HepG2 (cell line): Measurements from ENCODE around the gene TRIM9. TPM values are rescaled to one million over a fixed set of nuclear protein-coding genes. Genes with fewer than 3 reads are reported as not detected.

Experiments
- ATAC-seq: fragments of 200-7000 bp; cut with Tn5 transposase; 3 replicates; pipeline ENCODE4 v1.9.1; 2020; ENCODE audit warnings: mild to moderate bottlenecking, moderate library complexity
- BruUV-seq: library from RNA; stranded (reverse); fragments of 400-500 nt; replicated peaks from 2 replicates; lab custom pipeline; 2021; lab: Mats Ljungman, UMichigan
- CTCF ChIA-PET: fragments of 300-600 bp; formaldehyde crosslinking; extraction: SDS; loops from one replicate; lab custom pipeline; 2021; ENCODE audit warnings: low total read pairs, inconsistent platforms, low intra/inter-chr PET ratio; lab: Yijun Ruan, JAX
- POLR2A ChIA-PET: fragments of 350-600 bp; sonication (Branson Sonifier 250); formaldehyde crosslinking; loops from one replicate; lab custom pipeline; 2020; ENCODE audit warnings: antibody characterized with exemption, inconsistent platforms; lab: Yijun Ruan, JAX
- DNase-seq: peaks from one replicate; pipeline ENCODE4 v3.0.0-alpha.2; 2015; ENCODE audit warnings: low spot score
- FAIRE-seq: peaks from 3 replicates; lab custom pipeline; 2011; peaks lifted over from hg19 to GRCh38; lab: Jason Lieb, UNC
- H2AFZ ChIP-seq: one replicate; pipeline ENCODE4 v1.6.1; 2011; ENCODE audit warnings: low read length, inconsistent platforms
- H3K27ac ChIP-seq: fragments of 300-600 bp; 3 replicates; pipeline ENCODE4 v1.8.0; 2011; ENCODE audit warnings: mixed run types, mild to moderate bottlenecking, mixed read lengths, low read length, inconsistent platforms; ENCODE audit not compliant: insufficient read depth; ENCODE audit errors: extremely low read length
- H3K27me3 ChIP-seq, 2 experiments: fragments of 200-600 bp in 1 of 2; 2 replicates in 1 of 2; 3 replicates in 1 of 2; pipeline versions ENCODE4 v1.6.0 to v1.8.0; 2011; ENCODE audit warnings: low read length in 2 of 2, mild to moderate bottlenecking in 2 of 2, moderate library complexity in 2 of 2, inconsistent platforms in 1 of 2; ENCODE audit not compliant: insufficient read depth in 2 of 2, control insufficient read depth in 1 of 2
- H3K36me3 ChIP-seq, 2 experiments: fragments of 200-600 bp in 1 of 2; replicated peaks in 1 of 2; 2 replicates in 1 of 2; 3 replicates in 1 of 2; pipeline versions ENCODE4 v1.5.1 to v1.8.0; 2011; ENCODE audit warnings: low read length in 2 of 2, inconsistent platforms in 1 of 2; ENCODE audit not compliant: insufficient read depth in 2 of 2, control insufficient read depth in 1 of 2
- H3K4me1 ChIP-seq: 2 replicates; pipeline ENCODE4 v1.5.1; 2012; ENCODE audit warnings: low read length, inconsistent platforms; ENCODE audit not compliant: insufficient read depth
- H3K4me2 ChIP-seq: 2 replicates; pipeline ENCODE4 v1.6.0; 2011; ENCODE audit warnings: low read depth, low read length, inconsistent platforms
- H3K4me3 ChIP-seq, 3 experiments: fragments of 200-600 bp in 1 of 3; sonication (generic), shearing (Covaris generic) in 1 of 3; replicated peaks in 1 of 3; 2 replicates each; pipeline ENCODE4 v1.5.1; 2011 to 2016; ENCODE audit warnings: low read length in 3 of 3, inconsistent platforms in 2 of 3, low read depth in 2 of 3, mild to moderate bottlenecking in 2 of 3, control low read depth in 1 of 3, mixed read lengths in 1 of 3; ENCODE audit not compliant: insufficient read depth in 1 of 3
- H3K79me2 ChIP-seq: one replicate; pipeline ENCODE4 v1.6.1; 2011; ENCODE audit warnings: low read length, inconsistent platforms; ENCODE audit not compliant: insufficient read depth
- H3K9ac ChIP-seq: 2 replicates; pipeline ENCODE4 v1.6.0; 2011; ENCODE audit warnings: mild to moderate bottlenecking, low read depth, low read length, inconsistent platforms; ENCODE audit not compliant: insufficient read depth
- H3K9me3 ChIP-seq: 2 replicates; pipeline ENCODE4 v1.5.1; 2012; ENCODE audit warnings: mild to moderate bottlenecking, low read length
- H4K20me1 ChIP-seq: 2 replicates; pipeline ENCODE4 v1.6.0; 2011; ENCODE audit warnings: inconsistent platforms, mild to moderate bottlenecking, low read length, moderate library complexity; ENCODE audit not compliant: insufficient read depth
- ARNT2 ChIP-seq: sonication (generic); formaldehyde crosslinking; IDR thresholded peaks from 2 replicates; pipeline ENCODE4 v1.8.0; 2022; ENCODE audit warnings: mild to moderate bottlenecking, low read depth, missing genetic modification reagents, moderate library complexity
- BHLHE40 ChIP-seq: IDR thresholded peaks from 2 replicates; pipeline ENCODE4 v1.6.1; 2011; ENCODE audit warnings: low read length, improper control_type of control experiment
- CC2D1A ChIP-seq: sonication (generic); formaldehyde crosslinking; IDR thresholded peaks from 2 replicates; pipeline ENCODE4 v1.8.1; 2023; ENCODE audit warnings: mild to moderate bottlenecking, missing genetic modification reagents
- FOXK2 ChIP-seq: fragments of 450-650 bp; IDR thresholded peaks from 2 replicates; pipeline ENCODE4 v1.6.1; 2016
- GPBP1L1 ChIP-seq: sonication (generic); formaldehyde crosslinking; IDR thresholded peaks from 2 replicates; pipeline ENCODE4 v1.5.0; 2020; ENCODE audit warnings: mild to moderate bottlenecking, missing genetic modification reagents
- GPN1 ChIP-seq: sonication (generic); formaldehyde crosslinking; IDR thresholded peaks from 2 replicates; pipeline ENCODE4 v1.5.1; 2020; ENCODE audit warnings: missing genetic modification reagents, borderline replicate concordance
- HIC2 ChIP-seq: sonication (generic); formaldehyde crosslinking; IDR thresholded peaks from 2 replicates; pipeline ENCODE4 v1.9.0; 2022; ENCODE audit warnings: low read depth, missing genetic modification reagents
- SMAD9 ChIP-seq: sonication (generic); formaldehyde crosslinking; IDR thresholded peaks from 2 replicates; pipeline ENCODE4 v1.5.1; 2020; ENCODE audit warnings: mild to moderate bottlenecking, missing genetic modification reagents
- SMARCC2 ChIP-seq: fragments of 450-650 bp; IDR thresholded peaks from 2 replicates; pipeline ENCODE4 v1.6.1; 2017; ENCODE audit warnings: antibody characterized with exemption, mild to moderate bottlenecking
- STAG1 ChIP-seq: sonication (generic); formaldehyde crosslinking; IDR thresholded peaks from 2 replicates; pipeline ENCODE4 v1.4.0; 2020; ENCODE audit warnings: missing genetic modification reagents
- TBL1XR1 ChIP-seq: fragments of 150-350 bp; IDR thresholded peaks from 2 replicates; pipeline ENCODE4 v1.6.1; 2014; ENCODE audit warnings: borderline replicate concordance, low read length; ENCODE audit not compliant: partially characterized antibody
- ZBTB21 ChIP-seq: sonication (generic); formaldehyde crosslinking; IDR thresholded peaks from 2 replicates; pipeline ENCODE4 v1.4.0; 2020; ENCODE audit warnings: missing genetic modification reagents
- ZNF234 ChIP-seq: sonication (generic); formaldehyde crosslinking; conservative IDR thresholded peaks from 2 replicates; pipeline ENCODE4 v1.5.1; 2020; ENCODE audit warnings: mild to moderate bottlenecking, missing genetic modification reagents
- ZNF292 ChIP-seq: sonication (generic); formaldehyde crosslinking; IDR thresholded peaks from 2 replicates; pipeline ENCODE4 v1.8.1; 2022; ENCODE audit warnings: mild to moderate bottlenecking, low read depth, missing genetic modification reagents, borderline replicate concordance
- ZNF335 ChIP-seq: sonication (generic); formaldehyde crosslinking; IDR thresholded peaks from 2 replicates; pipeline ENCODE4 v1.4.0; 2020; ENCODE audit warnings: missing genetic modification reagents
- ZNF44 ChIP-seq: sonication (generic); formaldehyde crosslinking; IDR thresholded peaks from 2 replicates; pipeline ENCODE4 v1.5.1; 2020; ENCODE audit warnings: mild to moderate bottlenecking, missing genetic modification reagents
- ZNF530 ChIP-seq: sonication (generic); formaldehyde crosslinking; IDR thresholded peaks from 2 replicates; pipeline ENCODE4 v1.5.0; 2020; ENCODE audit warnings: low read depth, mild to moderate bottlenecking, missing genetic modification reagents
- ZNF574 ChIP-seq: sonication (generic); formaldehyde crosslinking; IDR thresholded peaks from 2 replicates; pipeline ENCODE4 v1.4.0; 2020; ENCODE audit warnings: missing genetic modification reagents
- ZNF724P ChIP-seq: sonication (generic); formaldehyde crosslinking; IDR thresholded peaks from 2 replicates; pipeline ENCODE4 v1.8.0; 2022; ENCODE audit warnings: missing genetic modification reagents, borderline replicate concordance
- ZSCAN22 ChIP-seq: sonication (generic); formaldehyde crosslinking; IDR thresholded peaks from 2 replicates; pipeline ENCODE4 v1.4.0; 2020; ENCODE audit warnings: mild to moderate bottlenecking, missing genetic modification reagents
- WGBS: methylation state at CpG from one replicate; pipeline ENCODE4 v1.1.6; 2017; ENCODE audit warnings: low lambda C conversion rate; 5-methylcytosine and 5-hydroxymethylcytosine counted together
- in situ Hi-C: cut with HindIII; loops from 2 replicates; pipeline ENCODE4 v1.10.0; 2017; ENCODE audit warnings: low pct_unique_long_range_greater_than_20kb; ENCODE audit not compliant: extremely low pct_ligation_motif_present
- intact Hi-C: fragments of 100-400 bp; cut with micrococcal nuclease; formaldehyde crosslinking; loops from one replicate; pipeline ENCODE4 v1.10.0; 2022; ENCODE audit not compliant: unreplicated experiment
- polyA plus RNA-seq, 8 experiments: library from polyadenylated mRNA; depleted of rRNA in 3 of 8; stranded (reverse) in 7 of 8; unstranded in 1 of 8; fragments of >200 nt; fragmentation: Illumina TruSeq in 4 of 8; extraction: Trizol in 4 of 8; gene quantifications; 2 replicates each; pipeline versions ENCODE4 v1.2.1 to v1.2.3, GENCODE V29; 2011 to 2016; ENCODE audit warnings: low read depth in 4 of 8, missing spikeins in 1 of 8, mixed read lengths in 1 of 8; ENCODE audit not compliant: insufficient read depth in 1 of 8
- total RNA-seq, 5 experiments: library from RNA; depleted of rRNA; stranded (reverse); fragments of >200 nt; fragmentation: Illumina TruSeq; extraction: Trizol; gene quantifications; 2 replicates each; pipeline ENCODE4 v1.2.3, GENCODE V29; 2016; ENCODE audit warnings: low read depth in 1 of 5

TRIM9 gene
- total and polyA plus RNA-seq, 2 of the 13 experiments (the other 11 are each of a cell fraction or from before 2014, with no cell fraction given) = 0.04 to 0.07 TPM

GRCh38 chr14:51066576-51066975 lies 28.3 kb downstream of the TRIM9 start:
- no peak for DNase-seq
- no peak overlapping the region for H3K27ac ChIP-seq
- no peak for FAIRE-seq
- H4K20me1 ChIP-seq = no peaks in the 10 kb centered on the region
- ChIA-PET POLR2A (no interaction called here), CTCF (no interaction called here)
- WGBS = 34% methylated on average over 8 of the region's 8 CpGs
- TF ChIP-seq GPBP1L1 (CRISPR knock-in tag) = no peak
- TF ChIP-seq CC2D1A (CRISPR knock-in tag) = no peak
- no peak for TF ChIP-seq ZNF530 (CRISPR knock-in tag)
- TF ChIP-seq ARNT2 = no peak
- no peak for TF ChIP-seq GPN1 (CRISPR knock-in tag)
- TF ChIP-seq HIC2 = no peak
- no peak for TF ChIP-seq ZNF724P
- no peak for TF ChIP-seq TBL1XR1
- no peak for TF ChIP-seq SMARCC2
- TF ChIP-seq ZNF234 = no peak
- TF ChIP-seq ZBTB21 (CRISPR knock-in tag) = no peak
- TF ChIP-seq STAG1 (CRISPR knock-in tag) = no peak
- TF ChIP-seq FOXK2 = no peak
- TF ChIP-seq SMAD9 = no peak
- no peak for TF ChIP-seq ZNF574 (CRISPR knock-in tag)
- TF ChIP-seq ZNF44 (CRISPR knock-in tag) = no peak
- no peak for TF ChIP-seq BHLHE40
- TF ChIP-seq ZNF335 (CRISPR knock-in tag) = no peak
- no peak for TF ChIP-seq ZNF292
- TF ChIP-seq ZSCAN22 (CRISPR knock-in tag) = no peak
- H2AFZ ChIP-seq = no peak overlapping the region
- in situ Hi-C loops = no loop called here
- H3K4me2 ChIP-seq = no peak overlapping the region
- BruUV-seq = no TSS peak
- intact Hi-C loops = no loop called here
- no peaks in the 10 kb centered on the region for H3K79me2 ChIP-seq
- H3K27me3 ChIP-seq = no peaks in the 10 kb centered on the region; a peak in 1 of 5 replicates
- H3K36me3 ChIP-seq = no peaks in the 10 kb centered on the region
- no peak overlapping the region for H3K4me3 ChIP-seq
- no peaks in the 10 kb centered on the region for H3K4me1 ChIP-seq
- no peaks in the 10 kb centered on the region for H3K9me3 ChIP-seq
- ATAC-seq = no peak
- H3K9ac ChIP-seq = no peak overlapping the region
